Peyer's patch (tissue), 4 donors: ENCODE data around the gene C1orf35. TPM values are rescaled to one million over a fixed set of nuclear protein-coding genes. Genes with fewer than 3 reads are reported as not detected.

Source experiments
- DNase-seq, 3 donors: peaks; one replicate each; pipeline ENCODE4 v3.0.0-alpha.2; 2017 to 2019
- H3K27ac ChIP-seq, 4 donors: fragments of 200-600 bp; sonication (generic); one replicate each; pipeline ENCODE4 v1.5.1; 2016 to 2019
- H3K27me3 ChIP-seq, 2 donors: fragments of 200-600 bp; sonication (generic); one replicate each; pipeline ENCODE4 v1.5.1; 2019
- H3K36me3 ChIP-seq, 3 donors: fragments of 200-600 bp; sonication (generic); one replicate each; pipeline ENCODE4 v1.5.1; 2016 to 2019
- H3K4me1 ChIP-seq, 4 donors: fragments of 200-600 bp; sonication (generic); one replicate each; pipeline ENCODE4 v1.5.1; 2016 to 2019
- H3K4me3 ChIP-seq, 4 donors: fragments of 200-600 bp; sonication (generic); 1 replicate in 3 of 4; 2 replicates in 1 of 4; pipeline ENCODE4 v1.5.1; 2016 to 2019; ENCODE audit warnings: mild to moderate bottlenecking in 1 of 4
- H3K9me3 ChIP-seq, 4 donors: fragments of 200-600 bp; sonication (generic); one replicate each; pipeline ENCODE4 v1.5.1; 2016 to 2019; ENCODE audit warnings: mild to moderate bottlenecking in 1 of 4
- POLR2A ChIP-seq, 2 donors: fragments of 450-650 bp; IDR thresholded peaks; one replicate each; pipeline ENCODE4 v1.5.1; 2017; ENCODE audit warnings: antibody characterized with exemption in 2 of 2, mild to moderate bottlenecking in 2 of 2, moderate library complexity in 2 of 2
- total RNA-seq, 4 donors: library from RNA; depleted of rRNA; stranded (reverse); fragments of >200 nt; gene quantifications; one replicate each; pipeline ENCODE4 v1.1.0, GENCODE V29; 2016
- TF ChIP-seq, protein P1 (sequence below), 6 experiments: fragments of 450-650 bp in 4 of 6; fragments of 200-600 bp in 2 of 6; sonication (generic) in 1 of 6; IDR thresholded peaks; one replicate each; pipeline ENCODE4 v1.5.1; 2017 to 2019; ENCODE audit warnings: antibody characterized with exemption in 6 of 6, mild to moderate bottlenecking in 3 of 6, moderate library complexity in 1 of 6

Gene C1orf35
- total RNA-seq, 4 donors from 2014 or later, result 6.0 to 19.8 (median 16.2) TPM

GRCh38 chr1:228074954-228075730 is 28.0 kb downstream of the C1orf35 start:
- Histone ChIP-seq H3K9me3 (no peaks in the 10 kb centered on the region), H3K36me3 (no peaks in the 10 kb centered on the region), H3K27ac (no peak overlapping the region), H3K4me1 (no peaks in the 10 kb centered on the region), H3K4me3 (no peak overlapping the region), H3K27me3 (no peaks in the 10 kb centered on the region)
- no peak for TF ChIP-seq POLR2A (IDR thresholded peaks at IDR 0.05)
- TF ChIP-seq, protein P1, sequence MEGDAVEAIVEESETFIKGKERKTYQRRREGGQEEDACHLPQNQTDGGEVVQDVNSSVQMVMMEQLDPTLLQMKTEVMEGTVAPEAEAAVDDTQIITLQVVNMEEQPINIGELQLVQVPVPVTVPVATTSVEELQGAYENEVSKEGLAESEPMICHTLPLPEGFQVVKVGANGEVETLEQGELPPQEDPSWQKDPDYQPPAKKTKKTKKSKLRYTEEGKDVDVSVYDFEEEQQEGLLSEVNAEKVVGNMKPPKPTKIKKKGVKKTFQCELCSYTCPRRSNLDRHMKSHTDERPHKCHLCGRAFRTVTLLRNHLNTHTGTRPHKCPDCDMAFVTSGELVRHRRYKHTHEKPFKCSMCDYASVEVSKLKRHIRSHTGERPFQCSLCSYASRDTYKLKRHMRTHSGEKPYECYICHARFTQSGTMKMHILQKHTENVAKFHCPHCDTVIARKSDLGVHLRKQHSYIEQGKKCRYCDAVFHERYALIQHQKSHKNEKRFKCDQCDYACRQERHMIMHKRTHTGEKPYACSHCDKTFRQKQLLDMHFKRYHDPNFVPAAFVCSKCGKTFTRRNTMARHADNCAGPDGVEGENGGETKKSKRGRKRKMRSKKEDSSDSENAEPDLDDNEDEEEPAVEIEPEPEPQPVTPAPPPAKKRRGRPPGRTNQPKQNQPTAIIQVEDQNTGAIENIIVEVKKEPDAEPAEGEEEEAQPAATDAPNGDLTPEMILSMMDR (IDR thresholded peaks at IDR 0.05), result no peak
- peak in 2 of 3 donors; percentile 43 to 44 for DNase-seq

DNA sequence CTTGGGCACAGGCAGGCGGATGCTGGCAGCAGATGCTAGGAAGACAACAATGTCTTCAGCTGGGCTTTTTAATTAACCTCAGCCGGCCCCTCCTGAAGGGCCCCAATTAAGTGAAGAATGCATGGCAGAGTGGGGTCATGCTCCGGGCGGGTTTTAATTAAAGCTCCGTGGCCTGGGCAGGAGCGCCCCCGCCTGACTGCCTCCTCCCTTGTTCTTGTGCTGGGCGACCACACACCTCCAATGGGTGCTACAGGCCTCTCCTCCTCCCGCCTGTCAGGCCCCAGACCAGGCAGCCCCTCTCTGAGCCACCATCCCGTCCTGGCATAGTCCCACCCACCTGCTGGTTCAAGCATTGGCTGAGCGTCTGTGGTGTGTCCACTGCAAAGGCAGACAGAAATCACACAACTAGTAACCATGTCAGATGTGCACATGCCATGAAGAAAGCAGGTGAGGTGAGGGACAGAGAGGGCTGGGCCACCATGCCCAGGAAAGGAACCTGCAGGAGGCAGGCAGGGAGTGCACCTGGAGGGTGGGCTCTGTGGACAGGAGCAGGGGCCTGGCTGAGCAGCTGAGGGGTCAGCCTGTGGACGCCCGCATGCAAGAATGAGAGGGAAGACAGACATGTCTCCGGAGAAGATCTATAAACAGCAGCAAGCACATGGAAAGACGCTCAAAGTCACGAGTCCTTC is 29.1 kb downstream of the C1orf35 start:
- DNase-seq, result peak in 2 of 3 donors; percentile 46 to 51
- Histone ChIP-seq H3K27ac (no peak overlapping the region), H3K4me3 (no peak overlapping the region), H3K4me1 (no peaks in the 10 kb centered on the region), H3K36me3 (no peaks in the 10 kb centered on the region), H3K9me3 (no peaks in the 10 kb centered on the region), H3K27me3 (no peaks in the 10 kb centered on the region)
- TF ChIP-seq, protein P1 (IDR thresholded peaks at IDR 0.05), result no peak
- no peak for TF ChIP-seq POLR2A (IDR thresholded peaks at IDR 0.05)

GRCh38 chr1:228073061-228073856 is 29.9 kb downstream of the C1orf35 start:
- no peak for TF ChIP-seq POLR2A (IDR thresholded peaks at IDR 0.05)
- TF ChIP-seq, protein P1 (IDR thresholded peaks at IDR 0.05), result no peak
- DNase-seq, result peak in 2 of 3 donors; percentile 37 to 41
- no peaks in the 10 kb centered on the region for H3K4me1 ChIP-seq

GRCh38 chr1:228072658-228073043 is 30.5 kb downstream of the C1orf35 start:
- TF ChIP-seq POLR2A (IDR thresholded peaks at IDR 0.05), result no peak
- TF ChIP-seq, protein P1 (IDR thresholded peaks at IDR 0.05), result no peak
- Histone ChIP-seq H3K27ac (no peak overlapping the region), H3K4me1 (no peaks in the 10 kb centered on the region), H3K4me3 (no peak overlapping the region), H3K9me3 (no peaks in the 10 kb centered on the region), H3K27me3 (no peaks in the 10 kb centered on the region), H3K36me3 (no peaks in the 10 kb centered on the region)
- peak in 2 of 3 donors; percentile 36 to 38 for DNase-seq

More at GRCh38 chr1:228073061-228073856, 29.9 kb downstream of the C1orf35 start:
- Histone ChIP-seq H3K4me3 (no peak overlapping the region), H3K36me3 (no peaks in the 10 kb centered on the region), H3K27me3 (no peaks in the 10 kb centered on the region), H3K27ac (no peak overlapping the region), H3K9me3 (no peaks in the 10 kb centered on the region)

GRCh38 chr1:228071839-228072657 is 31.1 kb downstream of the C1orf35 start:
- Histone ChIP-seq H3K4me3 (no peak overlapping the region), H3K9me3 (no peaks in the 10 kb centered on the region), H3K36me3 (no peaks in the 10 kb centered on the region), H3K27ac (no peak overlapping the region), H3K4me1 (no peaks in the 10 kb centered on the region), H3K27me3 (no peaks in the 10 kb centered on the region)
- DNase-seq, result peak in 1 of 3 donors; percentile 27
- TF ChIP-seq, protein P1 (IDR thresholded peaks at IDR 0.05), result no peak
- no peak for TF ChIP-seq POLR2A (IDR thresholded peaks at IDR 0.05)
